NT2/D1 (cell line): ENCODE measurements around the gene HCST.

Source experiments
- YY1 ChIP-seq: IDR thresholded peaks from 2 replicates; pipeline ENCODE4 v1.6.1; 2011; ENCODE audit not compliant: insufficient read length, insufficient read depth
- ZNF274 ChIP-seq: IDR thresholded peaks from 2 replicates; pipeline ENCODE4 v1.6.1; 2011; ENCODE audit warnings: mild to moderate bottlenecking, low read depth, low read length

DNA sequence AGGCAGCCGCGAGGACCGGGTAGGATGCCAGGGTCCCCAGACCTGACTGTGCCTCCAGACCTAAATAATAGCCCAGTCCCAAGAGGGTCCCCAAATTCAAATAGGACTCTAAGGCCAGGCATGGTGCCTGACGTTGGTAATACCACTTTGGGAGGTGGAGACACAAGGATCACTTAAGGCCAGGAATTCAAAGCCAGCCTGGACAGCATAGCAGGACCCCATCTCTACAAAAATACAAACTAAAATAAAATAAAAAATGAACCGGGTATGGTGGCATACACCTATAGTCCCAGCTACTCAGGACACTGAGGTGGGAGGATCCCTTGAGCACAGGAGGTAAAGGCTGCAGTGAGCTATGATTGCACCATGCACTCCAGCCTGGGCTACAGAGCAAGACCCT, 39.3 kb upstream of the HCST start:
- TF ChIP-seq ZNF274 (no peak), YY1 (no peak)
